ENCODE data around the gene OGDHL.

DNA sequence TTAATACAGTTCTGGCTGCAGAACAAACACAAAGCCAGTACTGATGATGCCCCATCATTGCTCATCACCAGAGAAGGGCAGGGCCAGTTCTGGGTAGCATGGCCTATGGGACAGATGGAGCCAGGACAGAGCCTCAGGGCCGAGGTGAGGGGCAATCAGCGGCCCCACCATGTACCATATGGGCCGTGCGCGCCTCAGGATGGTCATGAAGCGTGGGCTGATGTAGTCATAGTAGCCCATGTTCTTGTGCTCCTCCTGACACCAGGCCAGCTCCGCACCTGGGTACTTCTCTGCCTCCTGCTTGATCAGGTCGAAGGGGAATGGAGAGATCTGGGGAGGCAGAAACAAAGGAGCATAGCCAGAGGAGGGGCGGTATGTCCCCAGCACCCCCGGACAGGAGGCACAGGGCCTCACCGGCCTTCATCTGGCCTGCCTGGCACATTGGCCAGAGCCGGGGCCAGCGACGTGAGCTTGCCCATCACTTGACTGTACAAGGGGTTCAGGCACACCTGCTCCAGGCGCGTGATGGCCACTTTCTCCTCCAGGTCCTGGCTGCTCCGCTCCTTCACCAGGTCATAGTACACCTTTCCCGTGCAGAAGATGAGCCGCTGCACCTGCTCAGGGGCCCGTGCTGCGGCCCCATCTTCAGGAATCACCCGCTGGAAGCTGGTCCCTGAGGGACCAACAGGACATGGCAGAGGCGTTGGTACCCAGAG lies 26.1 kb downstream of the OGDHL start:
- TF ChIP-seq POLR2A (IDR thresholded peaks at IDR 0.05; ENCODE audit: low read depth, low read length): no peak
- TF ChIP-seq POLR2AphosphoS5 (IDR thresholded peaks at IDR 0.05; ENCODE audit: low read depth, low read length): no peak
